Effector memory CD8-positive, alpha-beta T cell (primary cell): ENCODE results near the gene PSMF1.

ENCODE experiments used
- ATAC-seq: fragments of 150-1000 bp; cut with Tn5 transposase; replicated peaks from 2 replicates; pipeline ENCODE4 v1.10.0; 2021; ENCODE audit warnings: mild to moderate bottlenecking, moderate library complexity
- DNase-seq, 3 experiments: peaks; one replicate each; pipeline ENCODE4 v3.0.0; 2021
- H3K27ac Mint-ChIP-seq, 2 donors: one replicate each; pipeline ENCODE4 v1.8.0; 2022; ENCODE audit warnings: mild to moderate bottlenecking in 2 of 2, mixed read lengths in 2 of 2, moderate library complexity in 2 of 2
- H3K27me3 Mint-ChIP-seq, 2 donors: one replicate each; pipeline ENCODE4 v1.8.0; 2022; ENCODE audit warnings: mixed read lengths in 2 of 2
- H3K36me3 Mint-ChIP-seq: one replicate; pipeline ENCODE4 v1.8.0; 2022; ENCODE audit warnings: mild to moderate bottlenecking, moderate library complexity, mixed read lengths; ENCODE audit not compliant: insufficient read depth
- H3K4me1 Mint-ChIP-seq, 2 donors: one replicate each; pipeline ENCODE4 v1.8.0; 2022; ENCODE audit warnings: low read depth in 2 of 2, mixed read lengths in 2 of 2
- H3K4me3 Mint-ChIP-seq, 2 donors: one replicate each; pipeline ENCODE4 v1.8.0; 2022; ENCODE audit warnings: mild to moderate bottlenecking in 2 of 2, mixed read lengths in 2 of 2, moderate library complexity in 2 of 2
- H3K9me3 Mint-ChIP-seq, 2 donors: one replicate each; pipeline ENCODE4 v1.8.0; 2022; ENCODE audit warnings: mixed read lengths in 2 of 2

PSMF1 gene

DNA sequence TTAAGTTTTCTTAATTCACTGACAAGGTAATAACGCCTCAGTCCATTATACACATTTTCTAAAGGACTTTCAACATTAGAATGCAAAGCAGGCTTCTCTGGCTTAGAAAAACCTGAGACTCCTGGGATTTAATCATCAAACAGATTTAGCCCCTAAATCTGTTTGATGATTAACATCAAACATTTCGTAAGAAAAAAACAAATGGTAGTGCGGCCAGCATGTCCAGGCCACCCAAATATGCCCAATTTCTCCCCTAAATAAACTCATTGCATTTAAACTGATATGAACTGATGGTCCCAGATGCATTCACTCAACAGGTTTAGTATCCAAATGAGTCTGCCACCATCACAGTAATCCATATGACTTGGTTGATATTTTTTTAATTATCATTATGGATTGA, 60.2 kb downstream of the PSMF1 start:
- peaks cover 3 to 18% of the 10 kb centered on the region in 2 donors for H3K27me3 Mint-ChIP-seq
- no peak overlapping the region for H3K27ac Mint-ChIP-seq
- H3K36me3 Mint-ChIP-seq: peaks cover 5% of the 10 kb centered on the region
- H3K4me1 Mint-ChIP-seq: no peaks in the 10 kb centered on the region
- H3K4me3 Mint-ChIP-seq: no peak overlapping the region
- H3K9me3 Mint-ChIP-seq: no peaks in the 10 kb centered on the region
- no peak for DNase-seq
- ATAC-seq: no peak

DNA sequence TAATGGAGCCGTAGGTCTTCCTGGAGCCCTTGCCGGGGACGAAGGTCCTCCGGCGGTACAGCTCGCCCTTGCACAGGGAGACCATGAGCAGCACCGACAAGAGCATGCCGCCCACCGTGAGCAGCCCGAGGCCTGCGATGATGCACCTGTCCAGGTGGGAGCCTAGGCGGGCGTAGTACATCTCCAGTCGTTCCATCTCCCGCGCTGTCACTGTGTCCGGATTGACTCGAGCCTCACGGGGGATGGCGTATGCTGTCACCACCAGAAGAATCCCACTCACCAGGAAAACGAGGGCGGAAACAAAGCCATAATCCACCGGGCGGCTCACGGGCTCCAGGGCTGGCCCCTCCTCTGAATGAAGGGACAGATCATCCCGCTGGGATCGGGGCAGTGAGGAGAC, 62.5 kb downstream of the PSMF1 start:
- Mint-ChIP-seq H3K36me3 (peaks cover 5% of the 10 kb centered on the region), H3K4me3 (no peak overlapping the region), H3K27me3 (peaks cover 16 to 31% of the 10 kb centered on the region in 2 donors), H3K9me3 (no peaks in the 10 kb centered on the region), H3K4me1 (peaks cover 7 to 8% of the 10 kb centered on the region in 2 donors), H3K27ac (no peak overlapping the region)
- DNase-seq (no peak), ATAC-seq (no peak)

DNA sequence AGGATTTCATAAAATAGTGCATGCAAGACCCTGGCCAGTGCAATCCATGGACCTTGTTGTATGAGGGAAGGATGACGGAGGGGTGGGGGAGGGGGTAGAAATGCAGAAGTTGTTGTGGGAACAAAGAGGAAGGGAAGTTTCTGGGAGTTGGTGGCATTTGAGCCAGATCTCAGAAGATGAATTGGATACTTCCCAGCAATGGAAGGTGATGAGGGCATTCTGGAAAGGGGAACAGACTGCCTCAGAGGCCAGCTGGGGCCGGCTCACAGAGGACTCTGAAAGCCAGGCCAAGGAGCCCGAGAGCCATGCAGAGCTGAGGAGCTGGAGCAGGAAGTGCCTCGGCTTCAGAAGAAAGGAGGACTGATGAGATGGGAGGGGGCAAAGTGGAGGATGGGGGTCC, 63.7 kb downstream of the PSMF1 start:
- Mint-ChIP-seq H3K27me3 (peaks cover 20 to 31% of the 10 kb centered on the region in 2 donors), H3K9me3 (no peaks in the 10 kb centered on the region), H3K27ac (no peak overlapping the region), H3K4me1 (peaks cover 8 to 10% of the 10 kb centered on the region in 2 donors), H3K4me3 (no peak overlapping the region), H3K36me3 (no peaks in the 10 kb centered on the region)
- no peak for DNase-seq
- ATAC-seq: no peak

DNA sequence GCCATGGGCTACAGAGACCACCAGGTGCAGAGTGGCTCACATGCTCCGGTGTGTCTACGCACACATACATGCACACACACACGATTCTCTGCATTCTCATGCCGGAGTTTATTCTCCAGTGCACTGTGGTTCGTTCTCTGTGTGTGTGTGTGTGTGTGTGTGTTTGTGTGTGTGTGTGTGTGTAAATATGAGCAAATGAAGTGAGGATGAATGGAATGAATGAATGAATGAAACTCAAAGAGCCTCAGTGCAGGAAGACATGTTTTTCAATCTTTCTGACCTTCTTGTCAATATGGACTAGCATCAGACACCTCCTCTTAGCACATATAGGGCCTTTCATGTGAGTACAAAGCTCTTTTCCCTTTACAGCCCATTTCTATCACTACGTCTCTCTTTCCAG, 64.8 kb downstream of the PSMF1 start:
- H3K27ac Mint-ChIP-seq: no peak overlapping the region
- peaks cover 20 to 31% of the 10 kb centered on the region in 2 donors for H3K27me3 Mint-ChIP-seq

DNA sequence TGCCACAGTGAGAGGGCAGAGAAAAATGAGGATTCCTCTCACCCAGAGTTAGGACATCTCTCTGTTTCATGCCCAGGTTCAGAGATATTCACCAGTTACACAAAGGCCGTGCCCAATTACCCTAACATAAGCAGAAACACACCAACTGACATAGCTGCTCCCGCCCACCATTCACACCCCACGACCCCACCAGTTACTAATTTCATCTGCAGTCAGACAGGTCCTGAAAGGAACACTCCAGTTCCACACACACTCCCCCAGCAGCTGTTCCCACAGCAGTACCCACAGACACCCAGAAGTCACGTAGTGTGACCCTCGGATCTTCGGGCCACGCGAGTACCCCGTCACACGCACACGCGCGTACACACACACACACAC, 65.8 kb downstream of the PSMF1 start:
- Mint-ChIP-seq H3K36me3 (no peaks in the 10 kb centered on the region), H3K27me3 (peaks cover 20 to 33% of the 10 kb centered on the region in 2 donors), H3K27ac (no peak overlapping the region), H3K4me1 (peaks cover 8 to 10% of the 10 kb centered on the region in 2 donors), H3K9me3 (no peaks in the 10 kb centered on the region), H3K4me3 (peak overlapping the region; percentile 46 to 67)
- no peak for DNase-seq
- ATAC-seq: no peak

More for the DNA sequence above, 64.8 kb downstream of the PSMF1 start:
- H3K4me3 Mint-ChIP-seq: no peak overlapping the region
- ATAC-seq: no peak
- no peaks in the 10 kb centered on the region for H3K9me3 Mint-ChIP-seq
- H3K4me1 Mint-ChIP-seq: peaks cover 8 to 10% of the 10 kb centered on the region in 2 donors
- no peaks in the 10 kb centered on the region for H3K36me3 Mint-ChIP-seq
- DNase-seq: no peak

DNA sequence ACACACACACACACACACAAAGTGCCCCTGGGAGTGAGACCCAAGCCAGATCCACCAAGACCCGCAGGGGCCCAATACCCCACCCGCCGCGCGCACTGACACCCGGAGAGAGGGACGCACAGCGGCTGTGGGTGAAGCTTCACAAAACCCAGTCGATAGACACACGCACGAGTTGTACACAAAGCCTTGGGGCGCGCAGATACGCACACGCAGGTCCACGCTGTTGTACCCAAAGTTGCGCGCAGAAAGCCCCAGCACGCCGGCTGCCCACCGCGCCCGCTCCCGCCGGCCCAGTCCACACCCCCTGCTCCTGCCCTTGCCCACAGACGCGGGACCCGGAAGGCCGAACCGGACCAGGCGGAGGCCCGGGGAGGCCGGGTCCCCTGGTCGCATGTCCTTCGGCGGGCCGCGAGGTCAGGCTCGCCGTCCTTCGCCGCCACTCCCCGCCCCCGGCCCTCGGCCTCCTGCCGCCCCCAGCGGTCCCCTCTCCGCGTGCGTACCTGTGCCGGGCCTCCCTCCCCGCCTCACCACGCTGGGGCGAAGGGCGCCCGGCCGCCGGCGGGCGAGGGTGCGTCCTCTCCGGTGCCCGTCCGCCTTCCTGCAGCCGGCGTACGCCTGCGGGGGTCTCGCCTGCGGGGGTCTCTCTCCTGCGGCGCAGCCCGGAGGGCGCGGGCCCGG, 66.4 kb downstream of the PSMF1 start, which contains the start of gene TMEM74B:
Gene TMEM74B (minus strand): TSS at position 344 of the 678 bp plus-strand sequence. CDS start 1,180 bp downstream, outside the sequence.
- no peaks in the 10 kb centered on the region for H3K36me3 Mint-ChIP-seq
- peaks cover 20 to 38% of the 10 kb centered on the region in 2 donors for H3K27me3 Mint-ChIP-seq
- no peak for DNase-seq
- H3K4me1 Mint-ChIP-seq: peaks cover 8 to 10% of the 10 kb centered on the region in 2 donors
- no peak within 1 kb of the TSS for H3K27ac Mint-ChIP-seq
- H3K9me3 Mint-ChIP-seq: no peaks in the 10 kb centered on the region
- peak within 1 kb of the TSS; percentile 46 to 70 for H3K4me3 Mint-ChIP-seq
- ATAC-seq: no peak

DNA sequence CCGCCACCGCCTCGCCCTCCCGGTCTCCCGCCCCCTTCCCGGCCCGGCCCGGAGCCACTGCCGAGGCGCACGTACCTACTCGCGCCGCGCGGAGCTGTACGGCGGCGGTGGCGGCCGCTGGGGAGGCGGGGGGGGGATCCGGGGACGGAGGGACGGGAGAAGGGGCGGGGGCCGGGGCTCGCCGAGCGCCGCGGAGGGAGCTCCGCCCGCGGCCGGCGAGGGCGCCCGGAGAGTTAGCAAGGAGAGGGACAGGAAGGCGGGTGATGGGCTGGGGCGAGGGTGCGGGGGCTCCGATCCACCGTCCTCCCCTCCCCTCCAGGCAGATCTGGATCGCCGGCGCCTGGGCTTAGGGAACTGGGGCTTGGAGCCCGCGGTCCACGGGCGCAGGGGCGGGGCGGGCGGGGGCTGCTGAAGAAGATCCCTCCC, 66.9 kb downstream of the PSMF1 start:
- no peaks in the 10 kb centered on the region for H3K9me3 Mint-ChIP-seq
- no peak overlapping the region for H3K4me3 Mint-ChIP-seq
- DNase-seq (no peak), ATAC-seq (no peak)
- H3K4me1 Mint-ChIP-seq: peaks cover 8 to 10% of the 10 kb centered on the region in 2 donors
- H3K36me3 Mint-ChIP-seq: no peaks in the 10 kb centered on the region
- H3K27ac Mint-ChIP-seq: no peak overlapping the region
- H3K27me3 Mint-ChIP-seq: peaks cover 20 to 42% of the 10 kb centered on the region in 2 donors

DNA sequence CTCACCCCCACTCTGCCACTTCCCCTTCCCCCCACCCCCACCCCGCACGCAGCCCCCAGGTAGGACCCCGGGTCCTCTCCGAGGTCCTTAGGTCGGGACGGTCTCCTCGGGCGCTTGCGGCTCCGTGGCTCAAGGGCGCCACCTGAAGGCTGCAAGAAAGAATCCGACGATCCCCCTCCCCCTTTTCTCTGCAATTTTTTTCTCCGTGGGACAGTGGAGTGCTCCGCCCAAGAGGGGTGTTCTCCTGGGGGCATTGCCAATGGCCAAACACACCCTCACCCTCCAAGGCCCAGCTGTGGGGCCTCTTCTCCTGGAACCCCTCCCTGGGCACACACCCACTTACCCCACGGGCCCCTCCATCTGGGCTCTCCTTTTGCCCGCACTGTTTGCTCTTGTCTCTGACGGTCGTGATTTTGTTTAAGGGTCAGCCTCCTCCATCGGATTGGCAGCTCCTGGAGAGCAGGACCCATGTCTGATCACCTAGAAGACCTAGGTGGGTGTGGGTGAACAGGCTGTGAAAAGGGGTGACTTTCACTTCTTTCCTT, 67.5 kb downstream of the PSMF1 start:
- Mint-ChIP-seq H3K27me3 (peaks cover 20 to 46% of the 10 kb centered on the region in 2 donors), H3K4me1 (peaks cover 8 to 10% of the 10 kb centered on the region in 2 donors), H3K27ac (no peak overlapping the region), H3K9me3 (no peaks in the 10 kb centered on the region), H3K4me3 (peak overlapping the region in 1 of 2 donors; percentile 70), H3K36me3 (no peaks in the 10 kb centered on the region)
- DNase-seq (peak in 2 of 3 experiments; percentile 4 to 10), ATAC-seq (peak; percentile 24)

DNA sequence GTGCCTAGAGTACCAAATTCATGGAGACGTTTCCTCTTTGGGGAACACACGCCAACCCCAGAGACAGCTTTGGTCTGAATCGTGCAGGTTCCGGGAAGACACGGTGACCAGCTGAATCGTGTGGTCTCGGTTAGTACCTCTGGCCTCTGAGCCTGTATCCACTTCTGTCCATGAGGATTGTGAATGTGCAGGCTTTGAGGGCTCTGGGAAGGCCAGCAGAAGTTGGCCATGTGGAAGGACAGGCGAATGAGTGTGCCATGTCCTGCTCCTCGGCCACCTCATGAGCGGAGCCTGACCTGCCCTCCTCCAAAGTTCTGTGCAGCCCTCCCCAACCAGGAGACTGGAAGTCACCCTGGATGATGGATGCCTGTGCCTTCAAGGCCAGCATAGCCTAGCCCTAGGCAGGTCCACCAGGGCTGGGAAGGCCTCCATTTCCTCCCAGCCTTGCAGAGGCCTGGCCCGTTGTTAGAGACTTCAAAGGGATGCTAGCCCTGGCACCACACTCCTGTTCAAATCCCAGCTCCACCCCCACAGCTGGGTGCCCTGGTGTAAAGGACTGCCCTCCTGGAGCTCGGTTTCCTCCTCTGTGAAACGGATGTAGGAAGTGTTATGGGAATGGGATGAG, 68.1 kb downstream of the PSMF1 start:
- Mint-ChIP-seq H3K36me3 (no peaks in the 10 kb centered on the region), H3K27me3 (peaks cover 20 to 46% of the 10 kb centered on the region in 2 donors), H3K4me3 (peak overlapping the region in 1 of 2 donors; percentile 70)

DNA sequence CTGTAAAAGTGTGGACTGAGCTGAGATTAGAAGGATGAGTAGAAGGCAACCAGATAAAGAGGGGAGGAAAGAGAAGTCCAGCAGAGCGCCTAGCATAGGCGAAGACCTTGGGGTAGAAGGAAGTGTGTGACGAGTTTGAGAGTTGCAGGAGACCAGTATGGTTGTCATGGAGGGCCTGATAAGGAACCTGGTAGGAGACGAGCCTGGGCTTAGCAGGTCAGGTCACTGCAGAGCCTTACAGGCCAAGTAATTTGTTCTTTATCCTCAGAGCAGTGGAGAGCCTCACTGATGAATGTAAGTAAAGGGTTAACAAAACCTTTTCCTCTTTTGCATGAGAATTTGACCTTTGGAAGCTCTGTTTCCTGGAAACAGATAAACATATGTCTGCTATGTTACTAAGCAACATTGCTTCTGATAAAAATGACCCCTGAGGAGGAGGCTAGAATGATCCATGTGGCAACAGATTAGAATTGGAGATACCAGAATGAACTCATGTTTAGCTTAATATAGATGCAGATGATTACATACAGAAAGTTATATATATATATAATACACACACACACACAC, 69.3 kb downstream of the PSMF1 start:
- Mint-ChIP-seq H3K36me3 (no peaks in the 10 kb centered on the region), H3K27me3 (peaks cover 20 to 37% of the 10 kb centered on the region in 2 donors), H3K27ac (no peak overlapping the region), H3K4me1 (peaks cover 8 to 10% of the 10 kb centered on the region in 2 donors), H3K4me3 (no peak overlapping the region), H3K9me3 (no peaks in the 10 kb centered on the region)
- ATAC-seq (no peak), DNase-seq (no peak)

More for the DNA sequence above, 68.1 kb downstream of the PSMF1 start:
- no peak for DNase-seq
- no peak overlapping the region for H3K27ac Mint-ChIP-seq
- H3K9me3 Mint-ChIP-seq: no peaks in the 10 kb centered on the region
- peaks cover 8 to 10% of the 10 kb centered on the region in 2 donors for H3K4me1 Mint-ChIP-seq
- ATAC-seq: no peak

DNA sequence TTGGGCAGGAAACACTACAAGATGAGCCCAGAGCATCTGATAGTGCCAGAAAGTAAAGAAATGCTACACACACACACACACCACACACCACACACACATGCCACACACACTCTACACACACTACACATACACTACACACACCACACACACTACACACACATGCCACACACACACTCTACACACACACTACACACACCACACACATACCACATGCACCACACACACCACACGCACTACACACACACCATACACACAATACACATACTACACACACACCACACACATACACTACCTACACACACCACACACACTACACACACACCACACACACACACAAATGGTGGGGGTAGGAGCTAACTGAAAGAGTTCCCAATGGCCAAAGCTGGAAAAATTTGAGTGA, 69.9 kb downstream of the PSMF1 start:
- no peak overlapping the region for H3K4me3 Mint-ChIP-seq
- no peaks in the 10 kb centered on the region for H3K36me3 Mint-ChIP-seq
- no peak for ATAC-seq
- no peaks in the 10 kb centered on the region for H3K9me3 Mint-ChIP-seq
- H3K27me3 Mint-ChIP-seq: peaks cover 19 to 31% of the 10 kb centered on the region in 2 donors
- no peak overlapping the region for H3K27ac Mint-ChIP-seq
- no peak for DNase-seq
- peaks cover 8 to 10% of the 10 kb centered on the region in 2 donors for H3K4me1 Mint-ChIP-seq

DNA sequence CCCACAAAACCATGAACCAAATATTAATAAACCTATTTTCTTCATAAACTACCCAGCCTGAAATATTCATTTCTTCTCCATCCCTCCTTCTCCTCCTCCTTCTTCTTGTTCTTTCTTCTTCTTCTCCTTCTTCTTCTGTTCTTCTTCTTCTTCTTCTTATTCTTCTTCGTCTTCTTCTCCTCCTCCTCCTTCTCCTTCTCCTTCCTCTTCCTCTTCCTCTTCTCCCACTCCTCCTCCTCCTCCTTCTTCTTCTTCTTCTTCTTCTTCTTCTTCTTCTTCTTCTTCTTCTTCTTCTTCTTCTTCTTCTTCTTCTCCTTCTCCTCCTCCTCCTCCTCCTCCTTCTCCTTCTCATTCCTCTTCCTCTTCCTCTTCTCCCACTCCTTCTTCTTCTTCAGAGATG, 71.4 kb downstream of the PSMF1 start:
- H3K27ac Mint-ChIP-seq: no peak overlapping the region

DNA sequence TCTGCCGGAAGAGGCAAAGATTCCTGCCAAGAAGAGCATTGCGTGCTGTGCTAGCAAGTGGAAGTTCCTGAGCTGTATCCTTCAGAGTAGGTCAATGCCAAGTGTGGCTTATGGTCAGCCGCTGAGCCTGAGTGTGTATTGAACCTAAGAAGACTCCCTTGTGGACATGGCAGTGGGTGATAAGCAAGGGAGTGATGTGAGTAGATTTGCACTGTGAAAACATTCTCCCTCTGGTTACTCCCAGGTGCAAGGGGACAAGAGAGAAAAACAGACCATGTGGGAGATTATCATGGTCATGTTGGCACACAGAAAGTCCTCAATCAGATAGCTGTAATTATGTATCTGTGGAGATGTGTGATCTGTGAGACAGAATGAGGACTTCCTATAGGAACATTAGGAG, 72.4 kb downstream of the PSMF1 start:
- Mint-ChIP-seq H3K36me3 (no peaks in the 10 kb centered on the region), H3K4me1 (peaks cover 3 to 4% of the 10 kb centered on the region in 2 donors), H3K27me3 (peaks cover 5 to 15% of the 10 kb centered on the region in 2 donors), H3K9me3 (no peaks in the 10 kb centered on the region), H3K4me3 (no peak overlapping the region), H3K27ac (no peak overlapping the region)
- ATAC-seq (no peak), DNase-seq (no peak)

More for the DNA sequence above, 71.4 kb downstream of the PSMF1 start:
- peaks cover 3 to 4% of the 10 kb centered on the region in 2 donors for H3K4me1 Mint-ChIP-seq
- ATAC-seq: no peak
- H3K36me3 Mint-ChIP-seq: no peaks in the 10 kb centered on the region
- no peak overlapping the region for H3K4me3 Mint-ChIP-seq
- peaks cover 6 to 16% of the 10 kb centered on the region in 2 donors for H3K27me3 Mint-ChIP-seq
- DNase-seq: no peak
- H3K9me3 Mint-ChIP-seq: no peaks in the 10 kb centered on the region
